Measurements from ENCODE around the gene DNAJC27. TPM values are rescaled to one million over a fixed set of nuclear protein-coding genes. Genes with fewer than 3 reads are reported as not detected.

DNAJC27 gene
- total RNA-seq, 1 experiment from 2014 or later = 4.6 TPM

- Histone ChIP-seq H3K36me3 (ENCODE audit: control insufficient read depth in 1 of 2, insufficient read depth in 2 of 2, low read length in 2 of 2) (peaks cover 14 to 15% of the 10 kb centered on the region in 2 experiments; a peak in 3 of 4 replicates), H2AFZ (ENCODE audit: low read depth, low read length, poor library complexity, severe bottlenecking) (no peak overlapping the region), H3K9me3 (ENCODE audit: control insufficient read depth in 1 of 2, insufficient read depth in 1 of 2, low read depth in 1 of 2, low read length in 2 of 2) (peaks cover 0 to 5% of the 10 kb centered on the region in 2 experiments; a peak in 2 of 4 replicates), H3K9me2 (ENCODE audit: insufficient read depth) (no peaks in the 10 kb centered on the region), H3K27ac (ENCODE audit: low read depth, low read length) (no peak overlapping the region), H3K27me3 (ENCODE audit: insufficient read depth, low read length) (no peaks in the 10 kb centered on the region), H3K9ac (ENCODE audit: low read length) (no peak overlapping the region), H4K20me1 (ENCODE audit: insufficient read depth) (no peaks in the 10 kb centered on the region), H3K4me2 (ENCODE audit: low read length) (no peak overlapping the region), H3K4me3 (replicated peaks in 1 of 2; ENCODE audit: low read depth in 1 of 2, low read length in 2 of 2) (no peak overlapping the region), H3K4me1 (ENCODE audit: control insufficient read depth in 1 of 2, insufficient read depth in 2 of 2, low read length in 2 of 2) (no peaks in the 10 kb centered on the region), H3K79me2 (ENCODE audit: insufficient read depth, low read length) (no peaks in the 10 kb centered on the region)
- TF ChIP-seq EGR1 (IDR thresholded peaks at IDR 0.05; ENCODE audit: low read depth) (no peak), EZH2 (IDR thresholded peaks at IDR 0.05) (no peak)
- intact Hi-C loops (cut with micrococcal nuclease) = no loop called here
- ATAC-seq (no peak), DNase-seq (ENCODE audit: low read depth, low spot score) (no peak)
- CTCF ChIA-PET = no interaction called here
- BruUV-seq (replicated peaks) = no TSS peak
- RAD21 ChIA-PET (ENCODE audit: low non-redundant PET in 1 of 2, low total read pairs in 2 of 2, uncharacterized antibody in 2 of 2, unreplicated experiment in 2 of 2) = no interaction called here
- POLR2A ChIA-PET = no interaction called here
Observed at GRCh38 chr2:24959761-24960160, 12.0 kb downstream of the DNAJC27 start.

GRCh38 chr2:24958411-24958935 lies 13.3 kb downstream of the DNAJC27 start:
- H3K9me2 ChIP-seq (ENCODE audit: insufficient read depth) = no peaks in the 10 kb centered on the region
- DNase-seq (ENCODE audit: low read depth, low spot score) = no peak
- no peaks in the 10 kb centered on the region for H4K20me1 ChIP-seq (ENCODE audit: insufficient read depth)
- TF ChIP-seq ATF3 (IDR thresholded peaks at IDR 0.05) (no peak), CBX3 (IDR thresholded peaks at IDR 0.05; ENCODE audit: low read depth) (no peak), MAX (IDR thresholded peaks at IDR 0.05) (no peak), EGR1 (IDR thresholded peaks at IDR 0.05; ENCODE audit: low read depth) (no peak), YY1 (IDR thresholded peaks at IDR 0.05; ENCODE audit: extremely low read depth, insufficient replicate concordance, low read depth, low read length) (no peak)
- peaks cover 0 to 5% of the 10 kb centered on the region in 2 experiments; a peak in 2 of 4 replicates for H3K9me3 ChIP-seq (ENCODE audit: control insufficient read depth in 1 of 2, insufficient read depth in 1 of 2, low read depth in 1 of 2, low read length in 2 of 2)
- H3K9ac ChIP-seq (ENCODE audit: low read length) = no peak overlapping the region
- H3K79me2 ChIP-seq (ENCODE audit: insufficient read depth, low read length) = no peaks in the 10 kb centered on the region
- H3K4me3 ChIP-seq (replicated peaks in 1 of 2; ENCODE audit: low read depth in 1 of 2, low read length in 2 of 2) = no peak overlapping the region
- RAD21 ChIA-PET (ENCODE audit: low non-redundant PET in 1 of 2, low total read pairs in 2 of 2, uncharacterized antibody in 2 of 2, unreplicated experiment in 2 of 2) = no interaction called here
- BruUV-seq (replicated peaks) = no TSS peak
- H3K27ac ChIP-seq (ENCODE audit: low read depth, low read length) = no peak overlapping the region
- no peaks in the 10 kb centered on the region for H3K27me3 ChIP-seq (ENCODE audit: insufficient read depth, low read length)
- no peak for ATAC-seq
- POLR2A ChIA-PET = no interaction called here
- H3K36me3 ChIP-seq (ENCODE audit: control insufficient read depth in 1 of 2, insufficient read depth in 2 of 2, low read length in 2 of 2) = peaks cover 14 to 15% of the 10 kb centered on the region in 2 experiments; a peak in 3 of 4 replicates
- CTCF ChIA-PET = no interaction called here
- no peak overlapping the region for H2AFZ ChIP-seq (ENCODE audit: low read depth, low read length, poor library complexity, severe bottlenecking)
- H3K4me2 ChIP-seq (ENCODE audit: low read length) = no peak overlapping the region
- H3K4me1 ChIP-seq (ENCODE audit: control insufficient read depth in 1 of 2, insufficient read depth in 2 of 2, low read length in 2 of 2) = no peaks in the 10 kb centered on the region
- intact Hi-C loops (cut with micrococcal nuclease) = no loop called here

Data from HCT116 (cell line).